LHCN-M2 (cell line): ENCODE results near the gene ZNF438. TPM values are rescaled to one million over a fixed set of nuclear protein-coding genes. Genes with fewer than 3 reads are reported as not detected.
A peak's percentile ranks its signal among the peaks of the same experiment; 100 is the strongest.

ENCODE experiments used
- DNase-seq: peaks from one replicate; pipeline ENCODE4 v3.0.0-alpha.2; 2012; ENCODE audit warnings: low read depth
- total RNA-seq: library from RNA; depleted of rRNA; stranded (reverse); fragments of >200 nt; gene quantifications from 2 replicates; pipeline ENCODE4 v1.2.3, GENCODE V29; 2014

The ZNF438 gene
- total RNA-seq, 1 experiment from 2014 or later = 5.1 TPM

GRCh38 chr10:31013331-31013730 is 18.3 kb downstream of the ZNF438 start:
- no peak for DNase-seq

GRCh38 chr10:31011665-31012022 is 20.0 kb downstream of the ZNF438 start:
- DNase-seq = peak; percentile 60

- DNase-seq = no peak
These were observed 20.5 kb downstream of the ZNF438 start for GRCh38 chr10:31011017-31011664.

GRCh38 chr10:31010062-31010461 is 21.6 kb downstream of the ZNF438 start:
- no peak for DNase-seq

- DNase-seq = no peak
These were observed 25.8 kb downstream of the ZNF438 start for GRCh38 chr10:31005895-31006294.

DNA sequence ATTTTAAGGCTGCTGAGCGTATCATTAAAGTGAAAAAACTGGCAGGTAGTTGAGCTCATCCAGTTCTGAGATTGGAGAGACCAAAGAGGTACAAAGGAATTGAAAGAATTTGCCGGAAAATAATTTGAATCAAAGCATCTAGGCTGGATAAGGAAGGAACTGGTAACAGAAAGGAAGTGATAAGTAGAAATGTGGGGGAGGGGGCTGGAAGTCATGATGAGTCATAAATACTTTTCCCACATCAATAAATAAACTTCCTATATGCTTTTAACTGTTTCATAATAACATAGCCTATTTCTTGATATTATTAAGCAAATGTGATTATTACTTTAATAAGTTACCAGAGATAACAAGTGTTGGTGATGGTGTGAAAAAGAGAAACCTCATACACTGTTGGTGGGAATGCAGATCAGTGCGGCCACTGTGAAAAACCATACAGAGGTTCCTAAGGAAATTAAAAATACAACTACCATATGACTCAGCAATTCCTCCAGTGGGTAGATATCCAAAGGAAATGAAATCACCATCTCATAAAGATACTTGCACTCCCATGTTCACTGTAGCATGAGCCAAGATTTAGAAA is 27.0 kb downstream of the ZNF438 start:
- DNase-seq = peak; percentile 76

- DNase-seq = no peak
These were observed 29.9 kb downstream of the ZNF438 start for GRCh38 chr10:31001740-31002139.

- no peak for DNase-seq
These were observed 30.8 kb downstream of the ZNF438 start for GRCh38 chr10:31000867-31001266.

- DNase-seq = no peak
These were observed 31.4 kb downstream of the ZNF438 start for GRCh38 chr10:31000071-31000782.

- peak; percentile 70 for DNase-seq
These were observed 32.5 kb downstream of the ZNF438 start for GRCh38 chr10:30999070-30999712.

DNA sequence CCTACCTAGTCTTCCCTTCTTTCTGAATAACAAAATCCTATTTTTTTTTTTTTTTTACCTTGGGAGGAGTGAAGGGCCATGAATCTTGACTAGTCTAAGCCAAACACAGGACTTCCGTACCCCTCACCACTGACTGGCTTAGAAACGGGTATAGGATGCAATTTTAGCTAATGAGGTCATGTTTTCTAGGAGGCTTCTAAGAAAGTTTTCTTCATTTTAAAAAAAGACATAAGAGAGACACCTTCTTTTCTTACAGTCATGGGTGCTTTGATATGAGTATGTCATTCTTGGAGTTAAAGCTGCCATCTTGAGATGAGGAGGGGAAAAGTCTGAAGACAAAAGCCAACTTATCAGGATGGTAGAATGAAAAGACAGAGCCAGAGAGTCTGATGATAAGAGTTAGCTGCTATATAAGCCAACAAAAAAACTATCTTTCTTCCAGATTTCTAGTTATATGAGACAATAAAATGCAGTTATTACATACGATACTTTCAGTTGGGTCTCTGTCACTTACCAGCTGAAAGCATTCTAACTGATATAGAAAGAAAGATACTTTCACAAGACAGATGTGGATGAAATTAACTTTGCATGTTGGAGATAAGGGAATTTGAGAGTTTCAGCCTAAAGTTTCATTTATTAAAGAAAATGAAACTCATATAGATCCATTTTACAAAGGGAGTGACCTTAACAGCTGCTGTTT is 34.0 kb downstream of the ZNF438 start:
- no peak for DNase-seq

GRCh38 chr10:30996481-30997005 is 35.1 kb downstream of the ZNF438 start:
- DNase-seq = no peak

GRCh38 chr10:30995081-30995770 is 36.4 kb downstream of the ZNF438 start:
- no peak for DNase-seq

GRCh38 chr10:30993155-30993554 is 38.5 kb downstream of the ZNF438 start:
- DNase-seq = no peak

- no peak for DNase-seq
These were observed 39.0 kb downstream of the ZNF438 start for GRCh38 chr10:30992681-30993080.

DNA sequence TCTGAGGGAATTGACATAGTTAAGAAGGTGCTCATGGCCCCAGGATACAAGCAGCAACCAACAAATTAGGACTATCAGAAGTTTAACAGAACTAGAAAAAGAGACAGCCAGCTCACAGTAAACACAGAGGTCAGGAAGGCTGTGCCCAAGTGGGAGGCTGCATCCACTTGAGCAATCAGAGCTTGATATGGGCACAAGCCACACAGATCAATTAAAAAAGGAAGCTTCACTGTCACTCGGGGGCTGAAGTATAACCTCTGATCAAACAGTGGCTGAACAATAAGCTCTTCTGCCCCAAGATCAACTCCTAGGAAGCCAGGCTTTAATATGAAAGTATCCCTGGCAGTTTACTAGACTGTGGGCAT is 40.0 kb downstream of the ZNF438 start:
- DNase-seq = no peak

DNA sequence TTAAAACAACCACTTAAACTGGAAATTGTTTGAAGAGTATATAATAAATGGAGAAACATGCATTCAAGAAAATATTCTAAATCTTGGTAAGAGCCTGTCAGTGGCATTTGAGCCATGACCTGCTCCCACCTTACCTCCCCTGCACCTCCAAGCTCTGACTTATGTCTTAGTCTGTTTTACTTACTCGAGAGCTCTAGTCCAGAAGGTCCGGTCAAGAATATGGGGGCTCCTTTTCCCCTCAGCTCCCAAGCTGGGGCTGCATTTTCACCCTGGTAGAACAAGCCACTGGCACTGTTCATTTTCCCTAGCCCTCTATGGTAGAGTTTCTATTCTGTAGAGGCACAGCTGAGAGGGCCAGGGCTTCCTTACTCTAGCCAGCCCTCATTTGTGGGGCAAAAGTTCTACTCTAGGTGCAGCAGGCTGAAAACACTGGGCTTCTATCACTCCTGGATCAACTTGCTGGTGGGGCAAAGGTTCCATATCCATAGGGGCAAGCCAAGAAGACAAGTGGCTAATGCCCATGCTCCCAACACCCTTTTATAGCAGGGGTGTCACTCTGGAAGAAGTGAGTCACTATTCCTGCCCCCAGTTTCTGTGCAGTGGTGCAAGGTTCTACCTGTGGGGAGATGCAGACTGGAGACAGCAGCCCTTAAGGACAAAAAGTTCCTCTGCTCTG is 40.6 kb downstream of the ZNF438 start:
- no peak for DNase-seq

DNA sequence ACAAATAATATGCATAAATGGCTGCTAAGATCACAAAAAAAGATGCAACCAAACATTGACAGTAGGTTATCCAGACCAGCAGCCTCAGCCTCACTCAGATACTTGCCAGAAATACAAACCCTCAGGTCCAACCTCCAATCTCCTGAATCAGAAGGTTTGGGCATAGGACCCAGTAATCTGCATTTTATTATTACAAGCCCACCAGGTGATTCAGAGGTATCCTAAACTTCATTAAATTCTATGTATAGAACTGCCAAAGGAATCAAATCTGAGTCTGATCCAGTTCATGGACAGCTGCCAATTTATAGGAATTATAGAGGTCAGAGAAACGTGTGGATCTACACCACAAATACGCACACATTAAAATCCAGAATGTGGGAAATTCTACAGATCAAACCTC is 41.3 kb downstream of the ZNF438 start:
- DNase-seq = no peak

- no peak for DNase-seq
These were observed 42.7 kb downstream of the ZNF438 start for GRCh38 chr10:30988831-30989435.

DNA sequence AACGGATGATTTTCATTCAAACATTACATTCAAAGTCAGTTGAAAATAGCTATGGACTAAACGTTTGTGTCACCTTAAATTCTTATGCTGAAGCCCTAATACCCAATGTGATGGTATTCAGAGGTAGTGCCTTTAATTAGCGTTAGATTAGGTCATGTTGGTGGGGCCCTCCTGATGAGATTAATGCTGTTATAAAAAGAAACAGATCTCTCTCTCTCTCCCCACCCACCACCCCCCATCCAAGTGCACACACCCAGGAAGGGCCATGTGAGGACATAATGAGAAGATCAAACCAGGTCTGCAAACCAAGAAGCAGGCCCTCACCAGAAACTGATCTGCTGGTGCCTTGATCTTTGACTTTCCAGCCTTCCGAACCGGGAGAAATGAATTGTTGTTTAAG is 44.2 kb downstream of the ZNF438 start:
- DNase-seq = no peak
